IMR-90 (cell line): Measurements from ENCODE around the gene ZBTB22.

Experiments used
- BHLHE40 ChIP-seq: fragments of 150-350 bp; IDR thresholded peaks from 2 replicates; pipeline ENCODE4 v1.6.1; 2016; ENCODE audit warnings: mild to moderate bottlenecking, low read depth, low read length
- CEBPB ChIP-seq: IDR thresholded peaks from 2 replicates; pipeline ENCODE4 v1.6.1; 2012; ENCODE audit warnings: low read depth, low read length, improper control_type of control experiment
- CHD1 ChIP-seq: IDR thresholded peaks from 2 replicates; pipeline ENCODE4 v1.6.1; 2012; ENCODE audit warnings: low read depth, low read length, improper control_type of control experiment
- FOS ChIP-seq: fragments of 150-350 bp; IDR thresholded peaks from 2 replicates; pipeline ENCODE4 v1.6.1; 2016; ENCODE audit warnings: low read depth, low read length
- MAZ ChIP-seq: IDR thresholded peaks from 2 replicates; pipeline ENCODE4 v1.6.1; 2012; ENCODE audit warnings: low read depth, mild to moderate bottlenecking, low read length, improper control_type of control experiment, moderate library complexity, borderline replicate concordance
- MXI1 ChIP-seq: IDR thresholded peaks from 2 replicates; pipeline ENCODE4 v1.6.1; 2012; ENCODE audit warnings: low read depth, mild to moderate bottlenecking, low read length, moderate library complexity, borderline replicate concordance
- NFE2L2 ChIP-seq: fragments of 150-350 bp; IDR thresholded peaks from 2 replicates; pipeline ENCODE4 v1.6.1; 2016; ENCODE audit warnings: low read depth, mild to moderate bottlenecking, low read length
- POLR2A ChIP-seq: IDR thresholded peaks from 2 replicates; pipeline ENCODE4 v1.6.1; 2012; ENCODE audit warnings: mild to moderate bottlenecking, low read depth, low read length
- RAD21 ChIP-seq: IDR thresholded peaks from 2 replicates; pipeline ENCODE4 v1.6.1; 2012; ENCODE audit warnings: low read length, improper control_type of control experiment
- USF2 ChIP-seq: fragments of 150-350 bp; IDR thresholded peaks from 2 replicates; pipeline ENCODE4 v1.6.1; 2017; ENCODE audit warnings: mild to moderate bottlenecking, antibody characterized with exemption, low read length, low read depth
- TF ChIP-seq, protein P1 (sequence below): conservative IDR thresholded peaks from 2 replicates; pipeline ENCODE4 v1.5.1; 2012; ENCODE audit warnings: mild to moderate bottlenecking, low read depth, low read length, improper control_type of control experiment
- TF ChIP-seq, protein P2 (sequence below): fragments of 150-350 bp; IDR thresholded peaks from 2 replicates; pipeline ENCODE4 v1.6.1; 2016; ENCODE audit warnings: low read depth, mild to moderate bottlenecking, low read length, moderate library complexity, borderline replicate concordance

GRCh38 chr6:33347816-33348215 lies 30.3 kb upstream of the ZBTB22 start:
- TF ChIP-seq CHD1 (no peak), POLR2A (no peak), CEBPB (no peak), FOS (no peak), MAZ (no peak), BHLHE40 (no peak), MXI1 (no peak), NFE2L2 (no peak), RAD21 (no peak), USF2 (no peak)
- TF ChIP-seq, protein P1, sequence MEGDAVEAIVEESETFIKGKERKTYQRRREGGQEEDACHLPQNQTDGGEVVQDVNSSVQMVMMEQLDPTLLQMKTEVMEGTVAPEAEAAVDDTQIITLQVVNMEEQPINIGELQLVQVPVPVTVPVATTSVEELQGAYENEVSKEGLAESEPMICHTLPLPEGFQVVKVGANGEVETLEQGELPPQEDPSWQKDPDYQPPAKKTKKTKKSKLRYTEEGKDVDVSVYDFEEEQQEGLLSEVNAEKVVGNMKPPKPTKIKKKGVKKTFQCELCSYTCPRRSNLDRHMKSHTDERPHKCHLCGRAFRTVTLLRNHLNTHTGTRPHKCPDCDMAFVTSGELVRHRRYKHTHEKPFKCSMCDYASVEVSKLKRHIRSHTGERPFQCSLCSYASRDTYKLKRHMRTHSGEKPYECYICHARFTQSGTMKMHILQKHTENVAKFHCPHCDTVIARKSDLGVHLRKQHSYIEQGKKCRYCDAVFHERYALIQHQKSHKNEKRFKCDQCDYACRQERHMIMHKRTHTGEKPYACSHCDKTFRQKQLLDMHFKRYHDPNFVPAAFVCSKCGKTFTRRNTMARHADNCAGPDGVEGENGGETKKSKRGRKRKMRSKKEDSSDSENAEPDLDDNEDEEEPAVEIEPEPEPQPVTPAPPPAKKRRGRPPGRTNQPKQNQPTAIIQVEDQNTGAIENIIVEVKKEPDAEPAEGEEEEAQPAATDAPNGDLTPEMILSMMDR, result no peak
- TF ChIP-seq, protein P2, sequence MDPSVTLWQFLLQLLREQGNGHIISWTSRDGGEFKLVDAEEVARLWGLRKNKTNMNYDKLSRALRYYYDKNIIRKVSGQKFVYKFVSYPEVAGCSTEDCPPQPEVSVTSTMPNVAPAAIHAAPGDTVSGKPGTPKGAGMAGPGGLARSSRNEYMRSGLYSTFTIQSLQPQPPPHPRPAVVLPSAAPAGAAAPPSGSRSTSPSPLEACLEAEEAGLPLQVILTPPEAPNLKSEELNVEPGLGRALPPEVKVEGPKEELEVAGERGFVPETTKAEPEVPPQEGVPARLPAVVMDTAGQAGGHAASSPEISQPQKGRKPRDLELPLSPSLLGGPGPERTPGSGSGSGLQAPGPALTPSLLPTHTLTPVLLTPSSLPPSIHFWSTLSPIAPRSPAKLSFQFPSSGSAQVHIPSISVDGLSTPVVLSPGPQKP, result no peak
